Naive B cell (primary cell): ENCODE results near the gene NWD2. TPM values are rescaled to one million over a fixed set of nuclear protein-coding genes. Genes with fewer than 3 reads are reported as not detected.
"Not testable (repeated sequence)": the region's sequence is repeated elsewhere in the genome, so short reads cannot be mapped to it uniquely, and the experiment has no call there.

Experiments used
- ATAC-seq, 2 donors: fragments of 150-1000 bp; cut with Tn5 transposase; 2 replicates each; pipeline ENCODE4 v1.10.0; 2021; ENCODE audit warnings: low read depth in 2 of 2, mild to moderate bottlenecking in 2 of 2, moderate library complexity in 2 of 2
- DNase-seq: peaks from one replicate; pipeline ENCODE4 v3.0.0; 2022
- H3K27ac Mint-ChIP-seq, 6 donors: one replicate each; pipeline ENCODE4 v1.8.0; 2020 to 2022; ENCODE audit warnings: mild to moderate bottlenecking in 6 of 6, mixed read lengths in 6 of 6, moderate library complexity in 5 of 6, inconsistent platforms in 2 of 6
- H3K27me3 Mint-ChIP-seq, 3 donors: one replicate each; pipeline ENCODE4 v1.8.0; 2021 to 2022; ENCODE audit warnings: mixed read lengths in 3 of 3, mild to moderate bottlenecking in 1 of 3
- H3K36me3 Mint-ChIP-seq, 2 donors: one replicate each; pipeline ENCODE4 v1.8.0; 2020 to 2022; ENCODE audit warnings: mixed read lengths in 2 of 2, inconsistent platforms in 1 of 2, mild to moderate bottlenecking in 1 of 2
- H3K4me1 Mint-ChIP-seq, 3 donors: one replicate each; pipeline ENCODE4 v1.8.0; 2020 to 2022; ENCODE audit warnings: mixed read lengths in 3 of 3, inconsistent platforms in 1 of 3, mild to moderate bottlenecking in 1 of 3, moderate library complexity in 1 of 3
- H3K4me3 Mint-ChIP-seq, 8 donors: one replicate each; pipeline ENCODE4 v1.8.0; 2020 to 2022; ENCODE audit warnings: mild to moderate bottlenecking in 8 of 8, mixed read lengths in 8 of 8, moderate library complexity in 8 of 8, inconsistent platforms in 2 of 8
- H3K9me3 Mint-ChIP-seq, 7 donors: one replicate each; pipeline ENCODE4 v1.8.0; 2020 to 2022; ENCODE audit warnings: mixed read lengths in 7 of 7, mild to moderate bottlenecking in 5 of 7, inconsistent platforms in 2 of 7, moderate library complexity in 1 of 7
- polyA plus RNA-seq, 6 donors: library from polyadenylated mRNA; unstranded; fragments of 300-500 nt; fragmentation: Illumina TruSeq; gene quantifications; one replicate each; pipeline ENCODE4 v1.2.3, GENCODE V29; 2021; ENCODE audit warnings: low read depth in 6 of 6

The NWD2 gene, protein sequence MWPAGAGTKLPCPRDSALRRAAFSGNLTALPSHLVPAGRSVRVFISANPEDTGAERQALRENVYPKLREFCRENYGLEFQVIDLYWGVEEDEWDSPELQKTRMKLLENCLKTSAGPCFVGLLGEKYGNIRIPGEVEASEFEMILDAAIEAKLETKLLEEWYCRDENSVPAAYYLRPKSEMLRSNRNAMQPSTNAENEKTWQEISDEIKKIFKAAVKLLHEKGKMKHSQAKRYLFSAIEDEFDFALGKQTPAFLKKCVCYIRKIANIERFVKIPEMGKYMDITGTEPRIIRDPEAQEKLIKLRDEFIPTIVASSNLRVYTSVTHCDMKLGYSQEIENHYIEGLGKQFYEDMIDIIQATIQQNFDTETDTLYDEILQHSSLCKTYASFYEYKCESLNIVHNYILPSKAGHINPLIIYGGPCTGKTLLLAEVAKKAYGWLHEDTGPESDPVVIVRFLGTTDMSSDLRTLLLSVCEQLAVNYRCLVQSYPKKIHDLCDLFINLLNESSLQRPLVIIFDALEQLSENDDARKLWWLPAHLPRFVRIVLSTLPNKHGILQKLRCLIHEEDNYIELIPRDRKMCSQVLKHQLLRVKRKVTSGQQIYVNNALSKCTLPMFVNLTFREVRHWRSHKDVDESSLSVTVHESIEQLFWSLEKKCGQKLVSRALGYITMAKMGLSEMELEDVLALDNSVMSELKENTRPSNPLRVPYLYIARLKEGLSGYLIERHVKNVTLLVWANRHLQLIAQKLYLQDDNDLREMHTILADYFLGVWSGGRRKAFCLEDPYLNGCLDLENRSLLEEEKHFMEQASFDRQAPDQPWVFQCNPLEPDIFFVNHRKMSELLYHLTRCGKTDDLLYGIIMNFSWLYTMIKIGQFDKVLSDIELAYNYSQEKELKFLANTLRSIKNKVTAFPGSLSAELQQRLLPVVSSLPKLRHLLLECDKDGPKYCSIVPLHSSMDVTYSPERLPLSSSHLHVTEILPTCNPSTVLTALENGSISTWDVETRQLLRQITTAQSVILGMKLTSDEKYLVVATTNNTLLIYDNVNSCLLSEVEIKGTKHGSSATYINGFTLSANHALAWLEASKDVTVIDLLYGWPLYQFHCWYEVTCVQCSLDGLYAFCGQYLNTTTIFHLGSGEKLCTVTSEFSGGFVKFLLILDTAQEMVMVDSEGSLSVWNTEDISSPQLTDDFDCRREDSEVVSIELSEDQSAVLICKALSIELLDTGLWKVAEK (N-terminal part only)
- not detected for polyA plus RNA-seq

DNA sequence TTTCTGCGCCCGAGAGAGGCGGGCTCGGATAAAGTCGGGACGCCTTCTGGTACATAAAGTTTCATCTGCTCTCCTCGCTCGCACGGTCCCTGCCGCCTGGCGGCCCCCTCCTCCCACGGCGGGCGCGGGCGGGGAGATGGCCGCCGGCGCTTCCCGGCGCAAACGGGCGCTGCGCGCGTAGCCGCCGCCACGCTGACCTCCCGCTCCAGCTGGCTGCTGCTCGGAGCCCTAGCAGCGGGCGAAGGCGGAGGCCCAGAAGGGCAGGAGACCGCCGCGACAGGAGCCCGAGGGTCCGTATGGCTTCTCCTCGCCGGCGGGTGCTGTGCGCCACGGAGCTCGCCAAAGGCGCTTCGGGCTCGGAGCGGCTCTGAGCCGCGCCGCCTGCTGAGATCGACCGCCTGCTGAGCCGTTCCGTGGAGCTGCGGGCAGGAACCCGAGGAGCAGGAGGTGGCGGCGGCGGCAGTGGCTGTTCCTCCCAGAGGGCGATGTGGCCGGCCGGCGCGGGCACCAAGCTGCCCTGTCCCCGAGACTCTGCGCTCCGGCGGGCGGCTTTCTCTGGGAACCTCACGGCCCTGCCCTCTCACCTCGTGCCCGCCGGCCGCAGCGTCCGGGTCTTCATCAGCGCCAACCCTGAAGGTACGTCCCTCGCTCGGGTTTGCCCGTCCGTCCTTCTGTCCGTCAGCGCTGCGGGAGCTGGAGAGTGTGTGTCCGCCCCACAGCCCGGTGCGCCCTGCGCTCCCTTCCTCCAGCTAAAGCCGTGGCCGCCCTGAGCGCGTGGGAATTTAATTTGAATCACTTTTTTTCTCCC is at the start of gene NWD2:
TSS of gene NWD2 (plus strand) at position 161 of the 808 bp plus-strand sequence. CDS start at position 486, 325 bp downstream.
- no peak for ATAC-seq
- peaks cover 43 to 57% (median 46%) of the 10 kb centered on the region in 3 donors for H3K27me3 Mint-ChIP-seq
- H3K27ac Mint-ChIP-seq, result no peak within 1 kb of the TSS

DNA sequence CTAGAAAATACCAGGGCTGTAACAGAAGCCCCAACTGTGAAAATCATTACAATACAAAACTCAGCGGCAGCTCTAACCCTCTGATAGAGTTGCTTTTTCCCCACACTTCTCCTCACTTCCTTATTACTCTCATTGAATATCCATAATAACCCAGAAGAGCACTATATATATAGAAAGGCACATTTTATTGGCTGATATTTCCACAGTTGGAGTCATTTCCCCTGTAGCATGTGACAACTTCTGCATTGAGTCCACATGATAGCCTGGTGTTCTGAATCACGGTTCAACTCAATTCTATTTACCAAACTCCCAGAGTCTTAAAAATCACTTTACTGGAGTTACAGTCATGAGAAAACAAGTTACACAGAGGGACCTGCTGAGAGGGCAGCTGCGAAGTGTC is 46.6 kb upstream of the NWD2 start:
- Mint-ChIP-seq H3K9me3 (peaks cover 0 to 13% (median 7%) of the 10 kb centered on the region in 7 donors), H3K27me3 (no peaks in the 10 kb centered on the region), H3K36me3 (no peaks in the 10 kb centered on the region), H3K4me1 (no peaks in the 10 kb centered on the region), H3K4me3 (no peak overlapping the region), H3K27ac (no peak overlapping the region)
- ATAC-seq, result no peak
- DNase-seq, result no peak

More for the DNA sequence above, at the start of gene NWD2:
- H3K9me3 Mint-ChIP-seq, result peaks cover 0 to 4% (median 0%) of the 10 kb centered on the region in 7 donors
- no peak for DNase-seq
- H3K36me3 Mint-ChIP-seq, result no peaks in the 10 kb centered on the region
- peak within 1 kb of the TSS in 1 of 8 donors; percentile 38 for H3K4me3 Mint-ChIP-seq
- H3K4me1 Mint-ChIP-seq, result peaks cover 0 to 7% (median 0%) of the 10 kb centered on the region in 3 donors

- H3K4me1 Mint-ChIP-seq, H3K27ac Mint-ChIP-seq, H3K4me3 Mint-ChIP-seq, ATAC-seq, DNase-seq, H3K27me3 Mint-ChIP-seq, H3K36me3 Mint-ChIP-seq: not testable (repeated sequence)
- H3K9me3 Mint-ChIP-seq, result peaks cover 7 to 38% (median 17%) of the 10 kb centered on the region in 7 donors
These were observed 39.8 kb upstream of the NWD2 start for GRCh38 chr4:37204740-37205139.

- H3K36me3 Mint-ChIP-seq, result no peaks in the 10 kb centered on the region
- no peaks in the 10 kb centered on the region for H3K4me1 Mint-ChIP-seq
- no peak for DNase-seq
- peaks cover 0 to 3% (median 0%) of the 10 kb centered on the region in 7 donors for H3K9me3 Mint-ChIP-seq
- no peak for ATAC-seq
- H3K4me3 Mint-ChIP-seq, result no peak overlapping the region
- no peak overlapping the region for H3K27ac Mint-ChIP-seq
- H3K27me3 Mint-ChIP-seq, result no peaks in the 10 kb centered on the region
These were observed 28.3 kb upstream of the NWD2 start for GRCh38 chr4:37216209-37216608.

- H3K27ac Mint-ChIP-seq, result no peak overlapping the region
- H3K27me3 Mint-ChIP-seq, result peaks cover 0 to 5% (median 0%) of the 10 kb centered on the region in 3 donors
- H3K36me3 Mint-ChIP-seq, result no peaks in the 10 kb centered on the region
- DNase-seq (no peak), ATAC-seq (no peak)
- no peaks in the 10 kb centered on the region for H3K4me1 Mint-ChIP-seq
- no peaks in the 10 kb centered on the region for H3K9me3 Mint-ChIP-seq
- no peak overlapping the region for H3K4me3 Mint-ChIP-seq
These were observed 25.3 kb upstream of the NWD2 start for GRCh38 chr4:37219242-37219641.

DNA sequence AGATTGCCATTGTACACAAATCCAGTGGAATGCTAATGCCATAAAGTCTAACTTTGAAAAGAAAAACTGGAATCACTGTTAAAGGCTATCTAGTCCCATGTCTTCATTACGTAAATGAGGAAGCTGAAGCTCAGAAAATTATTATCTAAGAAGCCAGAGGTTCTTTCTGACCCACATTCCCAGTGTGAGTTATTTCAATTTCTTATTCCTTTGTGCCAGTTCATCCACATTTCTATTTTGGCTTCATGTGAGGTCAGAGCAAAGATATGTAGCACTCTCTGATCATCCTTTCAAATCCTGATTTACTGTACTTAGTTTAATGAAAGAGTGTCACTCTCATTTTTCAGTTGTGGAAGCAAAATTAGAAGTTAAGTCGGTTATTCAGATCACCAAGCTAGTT is 24.6 kb upstream of the NWD2 start:
- peaks cover 0 to 8% (median 0%) of the 10 kb centered on the region in 3 donors for H3K27me3 Mint-ChIP-seq
- ATAC-seq, result no peak
- no peak overlapping the region for H3K27ac Mint-ChIP-seq
- no peaks in the 10 kb centered on the region for H3K4me1 Mint-ChIP-seq
- DNase-seq, result no peak
- H3K36me3 Mint-ChIP-seq, result no peaks in the 10 kb centered on the region
- H3K4me3 Mint-ChIP-seq, result no peak overlapping the region
- no peaks in the 10 kb centered on the region for H3K9me3 Mint-ChIP-seq

GRCh38 chr4:37220685-37221084 is 23.9 kb upstream of the NWD2 start:
- Mint-ChIP-seq H3K9me3 (peaks cover 0 to 1% (median 0%) of the 10 kb centered on the region in 7 donors), H3K27me3 (peaks cover 0 to 9% (median 0%) of the 10 kb centered on the region in 3 donors)
- no peak for DNase-seq

DNA sequence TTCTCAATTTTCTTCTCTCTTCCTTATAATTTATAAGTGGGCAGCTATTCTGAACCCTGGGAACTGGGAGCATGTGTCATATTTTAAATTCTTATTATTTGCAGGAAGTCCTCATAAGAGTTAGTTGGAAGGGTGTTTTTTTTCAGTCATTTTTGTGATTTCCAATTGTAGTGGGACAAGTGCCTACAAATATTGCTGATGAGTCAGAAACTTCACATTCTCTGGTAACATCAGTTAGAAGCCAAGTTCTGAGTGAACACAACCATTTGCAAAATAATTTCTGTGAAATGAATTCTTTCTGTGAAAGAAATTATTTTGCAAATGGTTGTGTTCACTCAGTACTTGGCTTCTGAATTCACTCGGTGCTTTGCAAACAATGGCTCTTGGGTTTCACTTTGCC is 20.8 kb upstream of the NWD2 start:
- H3K9me3 Mint-ChIP-seq, result peaks cover 0 to 6% (median 0%) of the 10 kb centered on the region in 7 donors

More at GRCh38 chr4:37220685-37221084, 23.9 kb upstream of the NWD2 start:
- no peaks in the 10 kb centered on the region for H3K36me3 Mint-ChIP-seq
- no peaks in the 10 kb centered on the region for H3K4me1 Mint-ChIP-seq
- no peak overlapping the region for H3K27ac Mint-ChIP-seq
- no peak overlapping the region for H3K4me3 Mint-ChIP-seq
- no peak for ATAC-seq

GRCh38 chr4:37224854-37225253 is 19.7 kb upstream of the NWD2 start:
- DNase-seq, result no peak
- Mint-ChIP-seq H3K27ac (no peak overlapping the region), H3K27me3 (peaks cover 0 to 9% (median 0%) of the 10 kb centered on the region in 3 donors), H3K9me3 (peaks cover 0 to 6% (median 0%) of the 10 kb centered on the region in 7 donors), H3K4me3 (no peak overlapping the region), H3K4me1 (no peaks in the 10 kb centered on the region), H3K36me3 (no peaks in the 10 kb centered on the region)
- ATAC-seq, result no peak

More for the DNA sequence above, 20.8 kb upstream of the NWD2 start:
- Mint-ChIP-seq H3K36me3 (no peaks in the 10 kb centered on the region), H3K4me1 (no peaks in the 10 kb centered on the region), H3K4me3 (no peak overlapping the region), H3K27me3 (peaks cover 0 to 9% (median 0%) of the 10 kb centered on the region in 3 donors), H3K27ac (no peak overlapping the region)
- no peak for DNase-seq
- no peak for ATAC-seq

GRCh38 chr4:37225778-37226177 is 18.8 kb upstream of the NWD2 start:
- Mint-ChIP-seq H3K4me1 (no peaks in the 10 kb centered on the region), H3K27ac (no peak overlapping the region), H3K4me3 (no peak overlapping the region), H3K9me3 (peaks cover 0 to 13% (median 0%) of the 10 kb centered on the region in 7 donors), H3K27me3 (peaks cover 0 to 14% (median 0%) of the 10 kb centered on the region in 3 donors), H3K36me3 (no peaks in the 10 kb centered on the region)
- ATAC-seq (no peak), DNase-seq (no peak)

- ATAC-seq, result no peak
- Mint-ChIP-seq H3K27me3 (peaks cover 0 to 16% (median 11%) of the 10 kb centered on the region in 3 donors), H3K27ac (no peak overlapping the region), H3K36me3 (no peaks in the 10 kb centered on the region), H3K9me3 (peaks cover 0 to 12% (median 4%) of the 10 kb centered on the region in 7 donors), H3K4me1 (no peaks in the 10 kb centered on the region), H3K4me3 (no peak overlapping the region)
- DNase-seq, result no peak
These were observed 12.2 kb upstream of the NWD2 start for GRCh38 chr4:37232315-37232714.

DNA sequence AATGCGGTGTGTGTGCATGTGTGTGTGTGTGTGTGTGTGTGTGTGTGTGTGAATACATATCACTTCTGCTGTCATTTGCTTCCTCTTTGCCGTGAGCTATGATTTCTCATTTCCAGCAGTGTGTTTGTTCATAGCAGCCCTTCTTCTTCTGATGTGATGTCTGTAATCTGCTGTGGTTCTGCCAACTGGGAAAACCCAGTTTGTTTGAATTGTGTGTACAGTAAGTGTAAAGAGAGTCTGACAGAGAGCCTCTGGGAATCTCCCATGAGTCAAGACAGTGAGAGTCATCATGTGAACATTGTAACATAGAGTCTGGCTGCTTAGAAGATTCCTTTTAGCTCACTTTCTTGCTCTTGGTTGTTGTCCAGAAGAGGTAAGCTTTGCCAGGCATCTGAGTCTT is 8.4 kb upstream of the NWD2 start:
- Mint-ChIP-seq H3K27ac (no peak overlapping the region), H3K4me3 (no peak overlapping the region), H3K9me3 (peaks cover 0 to 5% (median 0%) of the 10 kb centered on the region in 7 donors), H3K27me3 (peaks cover 6 to 26% (median 24%) of the 10 kb centered on the region in 3 donors), H3K36me3 (no peaks in the 10 kb centered on the region), H3K4me1 (no peaks in the 10 kb centered on the region)
- DNase-seq (no peak), ATAC-seq (no peak)
